Chondrocyte (in vitro differentiated cells): ENCODE measurements around the gene SPOCK1. TPM values are rescaled to one million over a fixed set of nuclear protein-coding genes. Genes with fewer than 3 reads are reported as not detected.

Experiments
- DNase-seq: peaks from one replicate; pipeline ENCODE4 v3.0.0; 2021; ENCODE audit warnings: mixed read lengths, low spot score
- H3K27ac Mint-ChIP-seq: one replicate; pipeline ENCODE4 v1.8.0; 2021; ENCODE audit warnings: mild to moderate bottlenecking, moderate library complexity, mixed read lengths; ENCODE audit not compliant: unreplicated experiment
- H3K27me3 Mint-ChIP-seq: 2 replicates; pipeline ENCODE4 v1.8.0; 2021; ENCODE audit warnings: low read depth, mixed read lengths
- H3K36me3 Mint-ChIP-seq: 2 replicates; pipeline ENCODE4 v1.8.0; 2021; ENCODE audit warnings: low read depth, mixed read lengths
- H3K4me1 Mint-ChIP-seq: 2 replicates; pipeline ENCODE4 v1.8.0; 2021; ENCODE audit warnings: low read depth, mild to moderate bottlenecking, mixed read lengths
- H3K4me3 Mint-ChIP-seq: one replicate; pipeline ENCODE4 v1.8.0; 2021; ENCODE audit warnings: mild to moderate bottlenecking, moderate library complexity, mixed read lengths; ENCODE audit not compliant: unreplicated experiment
- H3K9me3 Mint-ChIP-seq: 2 replicates; pipeline ENCODE4 v1.8.0; 2021; ENCODE audit warnings: low read depth, mixed read lengths
- CTCF ChIP-seq: fragments of 200-600 bp; sonication (generic); IDR thresholded peaks from 2 replicates; pipeline ENCODE4 v1.5.0; 2021; ENCODE audit warnings: antibody characterized with exemption, mild to moderate bottlenecking, moderate library complexity
- total RNA-seq: library from RNA; stranded (reverse); gene quantifications from 3 replicates; pipeline ENCODE4 v1.2.1, GENCODE V29; 2021

The SPOCK1 gene
- total RNA-seq, 1 donor from 2014 or later = 127 TPM

- no peak for DNase-seq
- Mint-ChIP-seq H3K9me3 (no peaks in the 10 kb centered on the region), H3K27ac (no peak overlapping the region), H3K4me1 (no peaks in the 10 kb centered on the region), H3K4me3 (no peak overlapping the region), H3K27me3 (peaks cover 9% of the 10 kb centered on the region), H3K36me3 (no peaks in the 10 kb centered on the region)
- TF ChIP-seq CTCF = no peak
Observed at GRCh38 chr5:137328463-137328862, 170.7 kb downstream of the SPOCK1 start.

- TF ChIP-seq CTCF = no peak
- H3K27me3 Mint-ChIP-seq = peaks cover 11% of the 10 kb centered on the region
- H3K4me3 Mint-ChIP-seq = no peak overlapping the region
- no peaks in the 10 kb centered on the region for H3K36me3 Mint-ChIP-seq
- no peak overlapping the region for H3K27ac Mint-ChIP-seq
- no peak for DNase-seq
- H3K9me3 Mint-ChIP-seq = no peaks in the 10 kb centered on the region
- peaks cover 5% of the 10 kb centered on the region for H3K4me1 Mint-ChIP-seq
Observed at GRCh38 chr5:137325721-137326120, 173.4 kb downstream of the SPOCK1 start.

- peaks cover 10% of the 10 kb centered on the region for H3K27me3 Mint-ChIP-seq
- DNase-seq = no peak
- TF ChIP-seq CTCF = peak; percentile 93
- H3K27ac Mint-ChIP-seq = no peak overlapping the region
- H3K4me1 Mint-ChIP-seq = peaks cover 41% of the 10 kb centered on the region
- H3K4me3 Mint-ChIP-seq = no peak overlapping the region
- no peaks in the 10 kb centered on the region for H3K36me3 Mint-ChIP-seq
- H3K9me3 Mint-ChIP-seq = no peaks in the 10 kb centered on the region
Observed at GRCh38 chr5:137320056-137321045, 178.8 kb downstream of the SPOCK1 start.

GRCh38 chr5:137318027-137318426 is 181.1 kb downstream of the SPOCK1 start:
- peaks cover 41% of the 10 kb centered on the region for H3K4me1 Mint-ChIP-seq
- H3K4me3 Mint-ChIP-seq = no peak overlapping the region
- no peaks in the 10 kb centered on the region for H3K36me3 Mint-ChIP-seq
- no peak for TF ChIP-seq CTCF
- no peak for DNase-seq
- no peaks in the 10 kb centered on the region for H3K9me3 Mint-ChIP-seq
- no peaks in the 10 kb centered on the region for H3K27me3 Mint-ChIP-seq
- no peak overlapping the region for H3K27ac Mint-ChIP-seq

GRCh38 chr5:137316346-137316736 is 182.8 kb downstream of the SPOCK1 start:
- no peak for TF ChIP-seq CTCF
- no peaks in the 10 kb centered on the region for H3K27me3 Mint-ChIP-seq
- H3K9me3 Mint-ChIP-seq = no peaks in the 10 kb centered on the region
- no peak overlapping the region for H3K4me3 Mint-ChIP-seq
- H3K36me3 Mint-ChIP-seq = no peaks in the 10 kb centered on the region
- peaks cover 42% of the 10 kb centered on the region for H3K4me1 Mint-ChIP-seq
- no peak for DNase-seq
- H3K27ac Mint-ChIP-seq = no peak overlapping the region
